Muscle of leg (tissue), 11 donors: Measurements from ENCODE around the gene MBD3L3. TPM values are rescaled to one million over a fixed set of nuclear protein-coding genes. Genes with fewer than 3 reads are reported as not detected.
"Not testable (repeated sequence)": the region's sequence is repeated elsewhere in the genome, so short reads cannot be mapped to it uniquely, and the experiment has no call there.

Source experiments
- DNase-seq: peaks from one replicate; pipeline ENCODE4 v3.0.0; 2013
- H3K27ac ChIP-seq: one replicate; pipeline ENCODE4 v1.5.1; 2013; ENCODE audit warnings: mild to moderate bottlenecking, low read length, control low read depth
- H3K27me3 ChIP-seq: one replicate; pipeline ENCODE4 v1.6.1; 2013; ENCODE audit warnings: low read length; ENCODE audit not compliant: control insufficient read depth, insufficient read depth
- H3K36me3 ChIP-seq: one replicate; pipeline ENCODE4 v1.6.1; 2013; ENCODE audit warnings: low read length; ENCODE audit not compliant: control insufficient read depth, insufficient read depth
- H3K4me1 ChIP-seq: one replicate; pipeline ENCODE4 v1.6.1; 2013; ENCODE audit warnings: low read length; ENCODE audit not compliant: control insufficient read depth, insufficient read depth
- H3K4me3 ChIP-seq: one replicate; pipeline ENCODE4 v1.5.1; 2013; ENCODE audit warnings: low read length, control low read depth
- H3K9me3 ChIP-seq: replicated peaks from 2 replicates; pipeline ENCODE4 v1.6.1; 2013; ENCODE audit warnings: low read depth, low read length; ENCODE audit not compliant: control insufficient read depth
- WGBS: methylation state at CpG from one replicate; pipeline ENCODE4 v1.1.5; 2013; ENCODE audit warnings: missing lambda C conversion rate; ENCODE audit not compliant: insufficient coverage; 5-methylcytosine and 5-hydroxymethylcytosine counted together
- polyA plus RNA-seq, 8 donors: library from polyadenylated mRNA; unstranded; fragments of 120-200 nt; gene quantifications; one replicate each; pipeline versions ENCODE4 v1.2.1 to v1.2.3, GENCODE V29; 2013; ENCODE audit warnings: inconsistent platforms in 1 of 8, low replicate concordance in 1 of 8; ENCODE audit not compliant: insufficient read length in 8 of 8, insufficient read depth in 1 of 8
- total RNA-seq: library from RNA; stranded (reverse); fragments of 120-200 nt; gene quantifications from one replicate; pipeline ENCODE4 v1.2.4, GENCODE V29; 2013

Gene MBD3L3
- total and polyA plus RNA-seq, 9 donors = not detected

- Histone ChIP-seq H3K4me1 (no peaks in the 10 kb centered on the region), H3K36me3 (no peaks in the 10 kb centered on the region), H3K4me3 (no peak overlapping the region), H3K9me3 (no peaks in the 10 kb centered on the region), H3K27ac (no peak overlapping the region), H3K27me3 (no peaks in the 10 kb centered on the region)
- 94% methylated on average over 5 of the region's 9 CpGs for WGBS
- DNase-seq = no peak
Observed at GRCh38 chr19:7063764-7064418, 5.4 kb upstream of the MBD3L3 start.

- DNase-seq = no peak
- Histone ChIP-seq H3K9me3 (no peaks in the 10 kb centered on the region), H3K27ac (no peak overlapping the region), H3K36me3 (no peaks in the 10 kb centered on the region), H3K4me3 (no peak overlapping the region), H3K27me3 (no peaks in the 10 kb centered on the region), H3K4me1 (no peaks in the 10 kb centered on the region)
- WGBS = no CpG with 5 or more reads among the region's 4 CpGs
Observed at GRCh38 chr19:7063339-7063738, 4.9 kb upstream of the MBD3L3 start.

- H3K27me3 ChIP-seq, H3K4me3 ChIP-seq, H3K27ac ChIP-seq, H3K36me3 ChIP-seq, H3K9me3 ChIP-seq, DNase-seq, H3K4me1 ChIP-seq: not testable (repeated sequence)
- WGBS = no CpG with 5 or more reads among the region's 2 CpGs
Observed at GRCh38 chr19:7059977-7060376, 1.5 kb upstream of the MBD3L3 start.

GRCh38 chr19:7056371-7056770 is 2.1 kb downstream of the MBD3L3 start:
- H3K27me3 ChIP-seq, H3K27ac ChIP-seq, H3K36me3 ChIP-seq, DNase-seq, H3K4me3 ChIP-seq, H3K9me3 ChIP-seq, H3K4me1 ChIP-seq: not testable (repeated sequence)
- no CpG with 5 or more reads among the region's 16 CpGs for WGBS

DNA sequence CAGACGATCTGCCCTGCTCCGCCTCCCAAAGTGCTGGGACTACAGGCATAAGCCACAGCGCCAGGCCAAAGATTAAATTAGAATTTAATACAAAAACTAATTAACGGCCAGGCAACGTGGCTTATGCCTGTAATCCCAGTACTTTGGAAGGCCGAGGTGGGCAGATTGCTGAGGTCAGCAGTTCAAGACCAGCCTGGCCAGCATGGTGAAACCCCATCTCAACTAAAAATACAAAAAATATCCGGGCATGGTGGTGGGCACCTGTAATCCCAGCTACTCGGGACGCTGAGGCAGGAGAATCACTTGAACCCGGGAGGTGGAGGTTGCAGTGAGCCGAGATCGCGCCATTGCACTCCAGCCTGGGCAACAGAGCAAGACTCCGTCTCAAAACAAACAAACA is 2.8 kb downstream of the MBD3L3 start:
- WGBS = no CpG with 5 or more reads among the region's 14 CpGs
- H3K4me1 ChIP-seq = not testable (repeated sequence)

DNA sequence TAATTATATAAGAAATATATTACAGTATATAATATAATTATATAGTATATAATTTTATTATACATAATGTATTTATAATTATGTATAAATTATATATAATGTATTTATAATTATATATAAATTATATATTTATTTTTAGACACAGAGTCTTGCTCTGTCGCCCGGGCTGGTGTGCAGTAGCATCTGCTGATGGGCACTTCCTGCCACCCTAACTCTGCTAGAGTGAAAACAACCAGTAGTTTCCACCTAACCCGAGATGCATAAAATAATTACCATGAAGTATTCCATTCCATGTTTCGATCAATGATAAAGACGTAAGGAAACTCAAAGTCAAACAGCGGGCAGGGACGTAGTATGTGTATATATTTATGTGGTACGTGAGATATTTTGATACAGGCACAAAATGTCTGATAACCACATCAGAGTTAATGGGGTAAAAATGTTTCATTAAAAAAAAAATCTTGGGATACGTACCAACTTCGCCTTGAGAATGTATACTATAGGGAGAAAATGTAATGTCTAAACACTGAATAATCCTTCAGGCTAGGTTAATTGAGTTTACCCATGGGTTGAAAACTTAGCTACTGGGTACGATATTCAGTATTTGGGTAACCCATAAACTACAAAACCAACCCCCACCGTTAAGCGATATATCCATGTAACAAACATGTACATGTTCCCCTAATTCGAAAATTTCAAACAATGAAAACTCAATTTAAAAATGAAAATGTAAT is 3.7 kb downstream of the MBD3L3 start:
- not testable (repeated sequence) for H3K27ac ChIP-seq, H3K9me3 ChIP-seq, H3K4me1 ChIP-seq, DNase-seq, H3K27me3 ChIP-seq, H3K4me3 ChIP-seq, H3K36me3 ChIP-seq
- 100% methylated on average over 1 of the region's 14 CpGs for WGBS

More for the DNA sequence above, 2.8 kb downstream of the MBD3L3 start:
- not testable (repeated sequence) for H3K9me3 ChIP-seq, H3K27me3 ChIP-seq, H3K36me3 ChIP-seq, DNase-seq, H3K27ac ChIP-seq, H3K4me3 ChIP-seq

GRCh38 chr19:7052896-7053295 is 5.6 kb downstream of the MBD3L3 start:
- not testable (repeated sequence) for H3K9me3 ChIP-seq, H3K4me3 ChIP-seq, DNase-seq, H3K27me3 ChIP-seq, H3K36me3 ChIP-seq, H3K27ac ChIP-seq, H3K4me1 ChIP-seq
- WGBS = no CpG with 5 or more reads among the region's 7 CpGs

GRCh38 chr19:7051421-7051820 is 7.1 kb downstream of the MBD3L3 start:
- DNase-seq, H3K4me1 ChIP-seq, H3K27me3 ChIP-seq, H3K36me3 ChIP-seq, H3K27ac ChIP-seq, H3K4me3 ChIP-seq, H3K9me3 ChIP-seq: not testable (repeated sequence)
- no CpG with 5 or more reads among the region's 5 CpGs for WGBS

DNA sequence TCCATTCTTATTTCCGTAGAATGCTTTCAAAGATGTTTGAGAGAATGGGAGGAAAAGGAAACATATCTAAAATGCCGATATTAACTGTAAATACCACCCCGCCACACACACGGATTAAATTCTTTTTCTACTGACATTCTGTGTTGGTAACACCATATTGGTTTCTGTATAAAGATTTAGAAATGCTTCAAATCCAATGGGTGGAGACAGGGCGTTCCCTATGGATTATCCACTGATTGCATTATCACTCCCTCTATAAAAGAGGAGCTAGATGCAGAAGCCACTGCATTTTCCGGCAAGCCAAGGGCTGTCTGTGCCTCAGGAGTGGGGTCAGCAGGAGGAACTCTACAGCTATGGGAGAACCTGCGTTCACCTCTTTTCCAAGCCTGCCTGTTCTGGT is 9.5 kb downstream of the MBD3L3 start, which contains the start of gene MBD3L2:
Gene MBD3L2 (plus strand): TSS at position 301 of the 400 bp plus-strand sequence. CDS start 53 bp downstream, at position 354.
- not testable (repeated sequence) for H3K36me3 ChIP-seq, H3K27ac ChIP-seq, H3K9me3 ChIP-seq, H3K27me3 ChIP-seq, H3K4me3 ChIP-seq, H3K4me1 ChIP-seq, DNase-seq
- WGBS = no CpG with 5 or more reads among the region's 7 CpGs

DNA sequence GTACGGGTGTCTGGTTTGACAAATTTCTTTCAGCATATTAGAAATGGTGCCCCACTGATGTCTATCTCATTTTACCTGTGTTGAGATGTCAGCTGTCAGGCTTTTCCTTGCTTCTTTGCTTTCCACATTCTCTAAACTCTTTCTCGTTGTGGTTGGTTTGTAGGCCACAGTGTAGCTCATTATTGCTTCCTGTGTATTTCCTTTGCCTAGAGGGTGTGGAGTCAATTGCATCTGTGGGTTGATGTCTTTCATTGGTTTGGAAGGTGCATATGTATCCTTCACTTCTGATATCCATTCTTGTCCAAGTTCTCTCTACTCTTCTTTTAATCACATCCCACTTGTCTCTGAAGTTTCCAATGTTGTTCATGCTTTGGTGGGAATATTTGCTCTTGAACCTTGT is 16.9 kb downstream of the MBD3L3 start:
- H3K27ac ChIP-seq, DNase-seq, H3K27me3 ChIP-seq, H3K36me3 ChIP-seq, H3K4me3 ChIP-seq, H3K9me3 ChIP-seq, H3K4me1 ChIP-seq: not testable (repeated sequence)
- WGBS = no CpG with 5 or more reads among the region's 2 CpGs
